H1 (cell line): Measurements from ENCODE around the gene HS2ST1. TPM values are rescaled to one million over a fixed set of nuclear protein-coding genes. Genes with fewer than 3 reads are reported as not detected.
A peak's percentile ranks its signal among the peaks of the same experiment; 100 is the strongest.

Experiments
- ASH2L ChIP-seq: fragments of 200-600, 300-600 bp; sonication (generic); IDR thresholded peaks from one replicate; pipeline ENCODE4 v1.7.1; 2017; ENCODE audit warnings: low read length
- CBX8 ChIP-seq: fragments of 300-800, 300-1000 bp; sonication (generic); IDR thresholded peaks from 2 replicates; pipeline ENCODE4 v1.7.1; 2016; ENCODE audit warnings: low read depth, low read length, borderline replicate concordance
- HDAC2 ChIP-seq, 2 experiments: fragments of 300-600 bp in 1 of 2; sonication (generic) in 1 of 2; IDR thresholded peaks; 2 replicates each; pipeline ENCODE4 v1.6.1; 2011 to 2012; ENCODE audit warnings: low read depth in 2 of 2, low read length in 2 of 2, mild to moderate bottlenecking in 2 of 2, moderate library complexity in 2 of 2, borderline replicate concordance in 1 of 2, inconsistent platforms in 1 of 2
- HDAC6 ChIP-seq: IDR thresholded peaks from one replicate; pipeline ENCODE4 v1.7.1; 2012; ENCODE audit warnings: low read depth, mild to moderate bottlenecking, inconsistent platforms, low read length, moderate library complexity
- KDM4A ChIP-seq: IDR thresholded peaks from one replicate; pipeline ENCODE4 v1.7.1; 2012; ENCODE audit warnings: low read depth, mild to moderate bottlenecking, moderate library complexity, low read length, inconsistent platforms; ENCODE audit not compliant: severe bottlenecking
- KDM5A ChIP-seq: fragments of 200-600 bp; IDR thresholded peaks from 2 replicates; pipeline ENCODE4 v1.7.1; 2012; ENCODE audit warnings: mild to moderate bottlenecking, low read length, inconsistent platforms, mixed read lengths
- MAFK ChIP-seq: IDR thresholded peaks from 2 replicates; pipeline ENCODE4 v1.6.1; 2012; ENCODE audit warnings: low read depth, mild to moderate bottlenecking, improper control_type of control experiment, low read length
- NRF1 ChIP-seq: IDR thresholded peaks from 2 replicates; pipeline ENCODE4 v1.6.1; 2011; ENCODE audit warnings: mild to moderate bottlenecking, low read depth, low read length, improper control_type of control experiment
- RAD21 ChIP-seq, 2 experiments: IDR thresholded peaks in 1 of 2; conservative IDR thresholded peaks in 1 of 2; 2 replicates each; pipeline ENCODE4 v1.6.1; 2011; ENCODE audit warnings: low read depth in 2 of 2, low read length in 2 of 2, improper control_type of control experiment in 1 of 2, inconsistent platforms in 1 of 2, mild to moderate bottlenecking in 1 of 2, moderate library complexity in 1 of 2
- SUZ12 ChIP-seq: fragments of 200-600 bp; sonication (generic); IDR thresholded peaks from 2 replicates; pipeline ENCODE4 v1.6.1; 2012; ENCODE audit warnings: mild to moderate bottlenecking, inconsistent platforms, low read length, moderate library complexity, mixed read lengths
- TAF1 ChIP-seq: IDR thresholded peaks from 2 replicates; pipeline ENCODE4 v1.6.1; 2011; ENCODE audit warnings: mild to moderate bottlenecking, low read depth, low read length
- TAF7 ChIP-seq: optimal IDR thresholded peaks from 2 replicates; pipeline ENCODE3; 2011; ENCODE audit warnings: low read depth, mild to moderate bottlenecking, inconsistent platforms, low read length, moderate library complexity, borderline replicate concordance
- polyA plus RNA-seq, 7 experiments: library from polyadenylated mRNA; depleted of rRNA in 3 of 7; stranded (reverse) in 5 of 7; unstranded in 2 of 7; fragments of >200 nt in 5 of 7; fragments of 200-250 nt in 2 of 7; gene quantifications; 1 replicate in 5 of 7; 2 replicates in 1 of 7; 4 replicates in 1 of 7; pipeline versions ENCODE4 v1.2.1 to v1.2.3, GENCODE V29; 2011 to 2013; ENCODE audit warnings: missing spikeins in 2 of 7, mixed read lengths in 2 of 7
- total RNA-seq: library from RNA; stranded (reverse); fragmentation: NEBNext Ultra II Directional; extraction: Animal tissue kit (Norgen Biotek cat#: 25700); gene quantifications from 2 replicates; pipeline ENCODE4 v1.2.1, GENCODE V29; 2021
- TF ChIP-seq, protein P1 (sequence below), 3 experiments: IDR thresholded peaks; 1 replicate in 2 of 3; 2 replicates in 1 of 3; pipeline versions ENCODE4 v1.5.1 to v1.6.1; 2011; ENCODE audit warnings: low read length in 3 of 3, mild to moderate bottlenecking in 3 of 3, inconsistent platforms in 2 of 3, low read depth in 1 of 3, moderate library complexity in 1 of 3; ENCODE audit not compliant: insufficient read depth in 1 of 3; ENCODE audit errors: control extremely low read depth in 1 of 3

The HS2ST1 gene
- total and polyA plus RNA-seq, 2 of the 8 experiments (the other 6 are each of a cell fraction or from before 2014, with no cell fraction given) = 5.2 to 28.3 TPM

DNA sequence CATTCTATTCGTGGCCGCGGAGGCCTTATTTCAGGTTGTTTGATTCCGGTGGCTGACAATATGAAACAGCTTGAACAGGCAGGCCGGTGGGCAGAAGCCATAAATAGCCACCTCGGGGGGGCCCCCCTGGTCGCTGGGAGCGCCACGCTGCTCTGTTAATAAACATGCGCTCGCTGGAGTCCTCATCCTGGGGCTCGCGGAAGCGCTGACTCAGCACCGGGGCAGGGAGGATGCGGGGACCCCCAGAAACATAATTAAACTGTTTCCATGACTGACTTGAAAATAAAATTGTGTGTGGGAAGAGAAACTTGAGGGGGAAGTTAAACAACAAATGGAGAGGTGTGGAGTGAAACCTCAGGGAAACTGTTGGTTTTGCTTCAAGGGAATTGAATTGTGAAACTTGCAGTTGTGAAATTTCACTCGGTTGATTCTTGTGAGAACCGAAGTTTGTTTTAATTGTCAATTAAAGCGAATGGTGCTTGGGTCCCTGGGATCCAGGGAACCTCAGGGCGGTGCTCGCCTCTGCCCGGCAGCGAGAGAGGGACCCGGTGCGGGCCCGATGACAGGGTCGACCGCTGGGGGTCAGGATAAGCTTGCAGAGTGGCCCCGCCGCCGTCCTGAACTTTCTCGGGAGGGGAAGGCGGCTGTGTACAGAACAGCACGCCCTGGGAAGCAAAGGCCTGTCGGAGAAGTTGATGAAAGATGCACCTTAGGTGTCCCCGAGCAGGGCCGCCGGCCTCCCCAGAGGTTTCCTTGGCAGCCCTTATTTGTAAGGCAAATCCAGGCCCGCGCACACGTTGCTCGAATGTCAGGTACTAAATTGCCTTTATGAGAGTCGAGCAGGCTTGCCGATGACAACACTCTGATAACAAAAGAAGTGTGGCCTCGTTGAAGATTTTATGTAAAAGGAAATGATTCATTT, 237.3 kb downstream of the HS2ST1 start (continued):
- no peak for TF ChIP-seq KDM5A
- no peak for TF ChIP-seq TAF7
- peak; percentile 92 for TF ChIP-seq MAFK
- TF ChIP-seq CBX8 = no peak
- no peak for TF ChIP-seq HDAC6
- TF ChIP-seq ASH2L = peak; percentile 64
- TF ChIP-seq HDAC2 (IDR thresholded peaks at IDR 0.05; ENCODE audit: borderline replicate concordance in 1 of 2, low read depth in 2 of 2, low read length in 2 of 2) = no peak
- TF ChIP-seq, protein P1, sequence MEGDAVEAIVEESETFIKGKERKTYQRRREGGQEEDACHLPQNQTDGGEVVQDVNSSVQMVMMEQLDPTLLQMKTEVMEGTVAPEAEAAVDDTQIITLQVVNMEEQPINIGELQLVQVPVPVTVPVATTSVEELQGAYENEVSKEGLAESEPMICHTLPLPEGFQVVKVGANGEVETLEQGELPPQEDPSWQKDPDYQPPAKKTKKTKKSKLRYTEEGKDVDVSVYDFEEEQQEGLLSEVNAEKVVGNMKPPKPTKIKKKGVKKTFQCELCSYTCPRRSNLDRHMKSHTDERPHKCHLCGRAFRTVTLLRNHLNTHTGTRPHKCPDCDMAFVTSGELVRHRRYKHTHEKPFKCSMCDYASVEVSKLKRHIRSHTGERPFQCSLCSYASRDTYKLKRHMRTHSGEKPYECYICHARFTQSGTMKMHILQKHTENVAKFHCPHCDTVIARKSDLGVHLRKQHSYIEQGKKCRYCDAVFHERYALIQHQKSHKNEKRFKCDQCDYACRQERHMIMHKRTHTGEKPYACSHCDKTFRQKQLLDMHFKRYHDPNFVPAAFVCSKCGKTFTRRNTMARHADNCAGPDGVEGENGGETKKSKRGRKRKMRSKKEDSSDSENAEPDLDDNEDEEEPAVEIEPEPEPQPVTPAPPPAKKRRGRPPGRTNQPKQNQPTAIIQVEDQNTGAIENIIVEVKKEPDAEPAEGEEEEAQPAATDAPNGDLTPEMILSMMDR (IDR thresholded peaks at IDR 0.05; ENCODE audit: control extremely low read depth in 1 of 3, insufficient read depth in 1 of 3, low read depth in 1 of 3, low read length in 3 of 3) = peak; percentile 62 to 80 (median 75)
- TF ChIP-seq SUZ12 = 0 out of 2 replicates have a peak, but pooled peaks have one; percentile 26
- 0 out of 2 replicates have a peak, but pooled peaks have one; percentile 14 for TF ChIP-seq TAF1
- no peak for TF ChIP-seq KDM4A
- TF ChIP-seq NRF1 = no peak
- TF ChIP-seq RAD21 (IDR thresholded peaks at IDR 0.05 in 1 of 2, conservative IDR thresholded peaks at IDR 0.05 in 1 of 2; ENCODE audit: low read depth in 2 of 2, low read length in 2 of 2) = peak; percentile 91 to 92
